Ovary (tissue), 3 donors: Measurements from ENCODE around the gene FHIP1A.

Experiments
- CTCF ChIP-seq, 3 donors: fragments of 450-650 bp in 2 of 3; fragments of 200-600 bp in 1 of 3; IDR thresholded peaks; one replicate each; pipeline versions ENCODE4 v1.5.1 to v1.8.0; 2016 to 2022; ENCODE audit warnings: antibody characterized with exemption in 3 of 3, mild to moderate bottlenecking in 1 of 3
- POLR2A ChIP-seq: fragments of 450-650 bp; IDR thresholded peaks from one replicate; pipeline ENCODE4 v1.6.1; 2017; ENCODE audit warnings: antibody characterized with exemption, mild to moderate bottlenecking, moderate library complexity
- donor health status: DM: no; HTN: no; CAD: no.

GRCh38 chr4:151443752-151444151 lies 34.8 kb downstream of the FHIP1A start:
- TF ChIP-seq CTCF (IDR thresholded peaks at IDR 0.05) = no peak
- no peak for TF ChIP-seq POLR2A
